ENCODE data around the gene DNAI7. TPM values are rescaled to one million over a fixed set of nuclear protein-coding genes. Genes with fewer than 3 reads are reported as not detected.

Gene DNAI7
- polyA plus RNA-seq, 3 donors: not detected

- no peak overlapping the region for H3K4me3 ChIP-seq (replicated peaks in 1 of 3; ENCODE audit: low read depth in 2 of 3, low read length in 3 of 3)
- H3K4me3 Mint-ChIP-seq: no peak overlapping the region
- no peaks in the 10 kb centered on the region for H3K79me2 ChIP-seq (ENCODE audit: insufficient read depth, low read length)
- peaks cover 0 to 5% (median 0%) of the 10 kb centered on the region in 7 donors for H3K9me3 Mint-ChIP-seq
- H3K27me3 Mint-ChIP-seq (ENCODE audit: low read depth in 3 of 3): peaks cover 0 to 2% (median 0%) of the 10 kb centered on the region in 3 donors
- H3K9me3 ChIP-seq (replicated peaks in 1 of 2; ENCODE audit: control insufficient read depth in 1 of 2, insufficient read depth in 1 of 2, low read length in 2 of 2): no peaks in the 10 kb centered on the region
- no peak for TF ChIP-seq CTCF (IDR thresholded peaks at IDR 0.05)
- no peak overlapping the region for H3K9ac ChIP-seq (ENCODE audit: insufficient read depth, low read length, poor library complexity, severe bottlenecking)
- DNase-seq: no peak
- H4K20me1 ChIP-seq (ENCODE audit: insufficient read depth, low read length): peaks cover 31% of the 10 kb centered on the region
- peaks cover 71 to 98% of the 10 kb centered on the region in 2 donors for H3K36me3 ChIP-seq (replicated peaks in 1 of 2; ENCODE audit: control insufficient read depth in 1 of 2, insufficient read depth in 2 of 2, low read length in 2 of 2)
- H3K27ac Mint-ChIP-seq: no peak overlapping the region
- peaks cover 53 to 55% of the 10 kb centered on the region in 2 donors for H3K36me3 Mint-ChIP-seq
- intact Hi-C loops (cut with micrococcal nuclease): no loop called here
- peaks cover 12% of the 10 kb centered on the region for H3K4me1 Mint-ChIP-seq
- WGBS (ENCODE audit: insufficient coverage): 100% methylated on average over 2 of the region's 2 CpGs
- H3K4me1 ChIP-seq (ENCODE audit: control insufficient read depth in 1 of 2, insufficient read depth in 2 of 2, low read length in 2 of 2): peaks cover 10 to 13% of the 10 kb centered on the region in 2 donors
- no peak overlapping the region for H2AFZ ChIP-seq (ENCODE audit: insufficient read depth, low read depth, low read length, poor library complexity, severe bottlenecking)
- H3K4me2 ChIP-seq (replicated peaks; ENCODE audit: extremely low read depth, low read length, poor library complexity, severe bottlenecking): no peak overlapping the region
- no peak overlapping the region for H3K27ac ChIP-seq (ENCODE audit: low read depth in 1 of 2, low read length in 2 of 2)
- H3K27me3 ChIP-seq (ENCODE audit: control insufficient read depth in 2 of 2, insufficient read depth in 2 of 2, low read length in 2 of 2): no peaks in the 10 kb centered on the region
Measured at GRCh38 chr12:25099010-25099409, 96.0 kb downstream of the DNAI7 start.

- H4K20me1 ChIP-seq (ENCODE audit: insufficient read depth, low read length): peaks cover 26% of the 10 kb centered on the region
- WGBS (ENCODE audit: insufficient coverage): no CpG with 5 or more reads among the region's 2 CpGs
- no peak for TF ChIP-seq CTCF (IDR thresholded peaks at IDR 0.05)
- no peak for DNase-seq
- H2AFZ ChIP-seq (ENCODE audit: insufficient read depth, low read depth, low read length, poor library complexity, severe bottlenecking): no peak overlapping the region
- H3K27me3 Mint-ChIP-seq (ENCODE audit: low read depth in 3 of 3): peaks cover 0 to 2% (median 0%) of the 10 kb centered on the region in 3 donors
- H3K4me1 ChIP-seq (ENCODE audit: control insufficient read depth in 1 of 2, insufficient read depth in 2 of 2, low read length in 2 of 2): peaks cover 3 to 5% of the 10 kb centered on the region in 2 donors
- H3K79me2 ChIP-seq (ENCODE audit: insufficient read depth, low read length): no peaks in the 10 kb centered on the region
- intact Hi-C loops (cut with micrococcal nuclease): no loop called here
- no peak overlapping the region for H3K4me2 ChIP-seq (replicated peaks; ENCODE audit: extremely low read depth, low read length, poor library complexity, severe bottlenecking)
- H3K9ac ChIP-seq (ENCODE audit: insufficient read depth, low read length, poor library complexity, severe bottlenecking): no peak overlapping the region
- H3K9me3 Mint-ChIP-seq: peaks cover 0 to 10% (median 0%) of the 10 kb centered on the region in 7 donors
- no peak overlapping the region for H3K4me3 ChIP-seq (replicated peaks in 1 of 3; ENCODE audit: low read depth in 2 of 3, low read length in 3 of 3)
- H3K27me3 ChIP-seq (ENCODE audit: control insufficient read depth in 2 of 2, insufficient read depth in 2 of 2, low read length in 2 of 2): no peaks in the 10 kb centered on the region
- H3K4me1 Mint-ChIP-seq: peaks cover 25% of the 10 kb centered on the region
- H3K9me3 ChIP-seq (replicated peaks in 1 of 2; ENCODE audit: control insufficient read depth in 1 of 2, insufficient read depth in 1 of 2, low read length in 2 of 2): no peaks in the 10 kb centered on the region
- peaks cover 79 to 96% of the 10 kb centered on the region in 2 donors for H3K36me3 ChIP-seq (replicated peaks in 1 of 2; ENCODE audit: control insufficient read depth in 1 of 2, insufficient read depth in 2 of 2, low read length in 2 of 2)
- H3K4me3 Mint-ChIP-seq: no peak overlapping the region
- peak overlapping the region in 1 of 2 donors; percentile 26 for H3K27ac ChIP-seq (ENCODE audit: low read depth in 1 of 2, low read length in 2 of 2)
- peaks cover 76 to 85% of the 10 kb centered on the region in 2 donors for H3K36me3 Mint-ChIP-seq
- peak overlapping the region in 2 of 7 donors; percentile 3 to 69 for H3K27ac Mint-ChIP-seq
Measured at GRCh38 chr12:25089738-25090137, 105.2 kb downstream of the DNAI7 start.

Measured in CD14-positive monocyte (primary cell).